BJ (cell line): Measurements from ENCODE around the gene GNG3. TPM values are rescaled to one million over a fixed set of nuclear protein-coding genes. Genes with fewer than 3 reads are reported as not detected.
"Not testable (repeated sequence)": the region's sequence is repeated elsewhere in the genome, so short reads cannot be mapped to it uniquely, and the experiment has no call there.

ENCODE experiments used
- CTCF ChIA-PET: fragments of 350-600 bp; formaldehyde crosslinking; extraction: SDS; loops from one replicate; lab custom pipeline; 2021; ENCODE audit warnings: antibody characterized with exemption, inconsistent platforms; lab: Yijun Ruan, JAX
- POLR2A ChIA-PET: fragments of 300-600 bp; sonication (Branson Sonifier 250); formaldehyde crosslinking; extraction: SDS; loops from one replicate; lab custom pipeline; 2021; ENCODE audit warnings: antibody characterized with exemption; lab: Charles Lee
- DNase-seq: peaks from one replicate; pipeline ENCODE4 v3.0.0-alpha.2; 2011; ENCODE audit warnings: low read depth
- H3K27me3 ChIP-seq: 2 replicates; pipeline ENCODE4 v1.6.0; 2011; ENCODE audit warnings: low read length; ENCODE audit not compliant: control insufficient read depth, insufficient read depth
- H3K36me3 ChIP-seq: 2 replicates; pipeline ENCODE4 v1.5.1; 2011; ENCODE audit warnings: low read length; ENCODE audit not compliant: control insufficient read depth, insufficient read depth
- H3K4me3 ChIP-seq: 2 replicates; pipeline ENCODE4 v1.5.1; 2011; ENCODE audit warnings: low read depth, mild to moderate bottlenecking, control low read depth, low read length
- polyA plus RNA-seq: library from polyadenylated mRNA; depleted of rRNA; stranded (reverse); fragments of >200 nt; gene quantifications from 2 replicates; pipeline ENCODE4 v1.2.3, GENCODE V29; 2011
- TF ChIP-seq, protein P1 (sequence below): IDR thresholded peaks from 2 replicates; pipeline ENCODE4 v1.5.1; 2011; ENCODE audit warnings: low read depth, mild to moderate bottlenecking, control low read depth, inconsistent platforms, low read length, moderate library complexity; ENCODE audit not compliant: insufficient read depth

Gene GNG3
- polyA plus RNA-seq, 1 experiment = not detected

DNA sequence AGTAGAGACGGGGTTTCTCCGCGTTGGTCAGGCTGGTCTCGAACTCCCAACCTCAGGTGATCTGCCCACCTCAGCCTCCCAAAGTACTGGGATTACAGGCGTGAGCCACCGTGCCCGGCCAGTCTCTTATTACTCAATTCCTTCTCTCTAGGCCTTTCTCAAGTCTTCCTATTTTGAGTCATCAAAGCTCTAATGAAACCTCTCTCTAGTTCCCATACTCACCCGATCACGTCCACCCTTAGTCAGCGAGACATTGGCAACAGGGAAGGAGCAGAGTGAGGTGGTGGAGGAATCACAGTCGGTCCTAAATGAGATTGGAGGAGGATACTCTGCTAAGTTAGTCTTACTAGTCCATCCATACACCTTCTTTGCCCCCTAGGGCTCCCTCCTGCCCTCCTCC, 5.2 kb upstream of the GNG3 start:
- ChIA-PET POLR2A (no interaction called here), CTCF (interaction anchor here (1.2 to 1.8 kb wide), 5 partner anchors 8 to 85 kb away, joined by 3 to 6 read pairs (median 4); partner anchors contain the start of genes INTS5 and TMEM179B)
- Histone ChIP-seq H3K4me3 (no peak overlapping the region), H3K36me3 (no peaks in the 10 kb centered on the region; the same call in 1 of the 2 replicates), H3K27me3 (no peaks in the 10 kb centered on the region)
- TF ChIP-seq, protein P1, sequence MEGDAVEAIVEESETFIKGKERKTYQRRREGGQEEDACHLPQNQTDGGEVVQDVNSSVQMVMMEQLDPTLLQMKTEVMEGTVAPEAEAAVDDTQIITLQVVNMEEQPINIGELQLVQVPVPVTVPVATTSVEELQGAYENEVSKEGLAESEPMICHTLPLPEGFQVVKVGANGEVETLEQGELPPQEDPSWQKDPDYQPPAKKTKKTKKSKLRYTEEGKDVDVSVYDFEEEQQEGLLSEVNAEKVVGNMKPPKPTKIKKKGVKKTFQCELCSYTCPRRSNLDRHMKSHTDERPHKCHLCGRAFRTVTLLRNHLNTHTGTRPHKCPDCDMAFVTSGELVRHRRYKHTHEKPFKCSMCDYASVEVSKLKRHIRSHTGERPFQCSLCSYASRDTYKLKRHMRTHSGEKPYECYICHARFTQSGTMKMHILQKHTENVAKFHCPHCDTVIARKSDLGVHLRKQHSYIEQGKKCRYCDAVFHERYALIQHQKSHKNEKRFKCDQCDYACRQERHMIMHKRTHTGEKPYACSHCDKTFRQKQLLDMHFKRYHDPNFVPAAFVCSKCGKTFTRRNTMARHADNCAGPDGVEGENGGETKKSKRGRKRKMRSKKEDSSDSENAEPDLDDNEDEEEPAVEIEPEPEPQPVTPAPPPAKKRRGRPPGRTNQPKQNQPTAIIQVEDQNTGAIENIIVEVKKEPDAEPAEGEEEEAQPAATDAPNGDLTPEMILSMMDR = no peak
- DNase-seq = no peak

- CTCF ChIA-PET = interaction anchor here (0.7 to 1.6 kb wide), 2 partner anchors 10 to 23 kb away, joined by 3 to 6 read pairs; partner anchors contain the start of gene HNRNPUL2
- DNase-seq, H3K4me3 ChIP-seq, H3K36me3 ChIP-seq, H3K27me3 ChIP-seq: not testable (repeated sequence)
- POLR2A ChIA-PET = interaction anchor here (0.7 kb wide), 1 partner anchor 138 kb away, joined by 3 read pairs; no protein-coding TSS in a partner anchor
Observed at GRCh38 chr11:62703921-62704320, 3.6 kb upstream of the GNG3 start.

DNA sequence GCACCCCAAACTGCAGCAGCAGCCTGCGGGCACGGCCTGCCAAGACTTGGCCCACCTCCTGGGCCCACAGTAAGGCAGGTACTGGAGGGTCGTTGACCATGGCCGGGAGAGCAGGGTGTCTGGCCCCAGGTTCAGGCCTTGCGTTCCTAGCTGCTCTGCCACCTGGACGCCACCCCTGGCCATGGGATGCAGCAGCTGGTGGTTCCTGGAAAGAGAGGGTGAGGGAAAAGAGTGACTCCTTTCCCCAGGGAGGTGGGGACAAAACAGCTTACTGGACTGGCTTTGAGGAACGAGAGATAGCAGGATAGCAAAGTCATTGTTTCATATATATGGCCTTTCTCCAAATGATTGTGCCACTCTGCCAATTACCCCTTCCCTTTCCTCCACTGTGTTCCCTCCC, 2.1 kb upstream of the GNG3 start:
- H3K4me3 ChIP-seq = peak overlapping the region; percentile 58
- ChIA-PET POLR2A (interaction anchor here (0.7 kb wide), 1 partner anchor 26 kb away, joined by 5 read pairs; no protein-coding TSS in a partner anchor), CTCF (interaction anchor here (0.5 to 2.4 kb wide), 9 partner anchors 9 to 157 kb away, joined by 3 to 15 read pairs (median 4); partner anchors contain the start of genes C11orf98, CSKMT and LRRN4CL)
- H3K27me3 ChIP-seq = no peaks in the 10 kb centered on the region
- TF ChIP-seq, protein P1 = no peak
- H3K36me3 ChIP-seq = no peaks in the 10 kb centered on the region; the same call in none of the 2 replicates
- no peak for DNase-seq

DNA sequence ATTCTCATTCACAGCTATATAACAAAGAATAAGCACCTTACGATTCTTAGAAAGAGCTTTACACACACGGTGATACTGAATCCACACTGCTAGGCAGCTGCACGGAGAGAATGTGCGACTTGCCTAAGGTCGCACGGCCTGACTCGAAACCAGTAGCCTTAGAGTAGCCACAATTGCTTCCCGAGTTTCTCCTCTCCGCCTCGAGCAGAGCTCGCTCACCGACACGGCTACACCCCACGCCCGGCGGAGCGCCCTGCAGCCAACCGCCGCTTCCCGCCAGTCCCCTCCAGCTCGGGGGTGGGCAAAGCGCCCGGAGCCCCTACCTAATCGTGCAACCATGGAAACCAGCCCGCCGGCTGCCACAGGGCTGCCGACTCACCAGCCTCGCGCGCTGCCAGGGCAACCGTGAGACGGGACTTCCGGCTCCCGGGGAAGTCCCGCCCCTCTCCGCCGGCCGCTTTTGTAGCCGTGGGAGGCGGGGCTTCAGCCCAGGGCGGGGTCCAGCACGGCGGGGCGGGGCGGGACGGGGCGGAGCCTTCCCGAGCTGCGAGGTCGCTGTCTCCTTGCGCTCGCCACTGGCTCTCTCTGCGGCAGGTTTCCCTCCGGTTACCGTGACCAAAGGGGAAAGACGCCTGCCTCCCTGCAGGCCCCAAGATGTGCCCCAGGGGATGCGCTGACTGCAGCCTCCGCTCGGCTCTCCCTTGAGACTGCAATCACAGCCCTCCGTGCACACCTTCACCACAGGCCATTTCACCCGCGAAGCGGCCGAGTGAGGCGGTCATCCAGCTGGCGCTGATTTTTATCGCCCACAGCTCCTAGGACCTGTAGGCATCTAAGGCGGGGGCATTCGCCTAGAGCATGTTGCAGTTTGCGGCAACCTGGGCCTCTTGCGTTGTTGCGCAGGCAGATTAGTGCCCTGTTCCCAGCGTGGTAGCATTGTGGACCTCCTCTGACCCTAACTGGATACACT, 1.3 kb upstream of the GNG3 start:
- ChIA-PET CTCF (interaction anchor here (0.7 to 2.4 kb wide), 11 partner anchors 10 to 156 kb away, joined by 3 to 15 read pairs (median 4); partner anchors contain the start of genes C11orf98, CSKMT, LRRN4CL and TTC9C), POLR2A (interaction anchor here (0.7 to 1.1 kb wide), 2 partner anchors 27 to 41 kb away, joined by 5 read pairs; partner anchors contain the start of genes C11orf98 and CSKMT)
- no peaks in the 10 kb centered on the region for H3K27me3 ChIP-seq
- H3K4me3 ChIP-seq = peak overlapping the region; percentile 58
- peaks cover 2% of the 10 kb centered on the region for H3K36me3 ChIP-seq
- TF ChIP-seq, protein P1 = no peak
- peak; percentile 57 for DNase-seq

DNA sequence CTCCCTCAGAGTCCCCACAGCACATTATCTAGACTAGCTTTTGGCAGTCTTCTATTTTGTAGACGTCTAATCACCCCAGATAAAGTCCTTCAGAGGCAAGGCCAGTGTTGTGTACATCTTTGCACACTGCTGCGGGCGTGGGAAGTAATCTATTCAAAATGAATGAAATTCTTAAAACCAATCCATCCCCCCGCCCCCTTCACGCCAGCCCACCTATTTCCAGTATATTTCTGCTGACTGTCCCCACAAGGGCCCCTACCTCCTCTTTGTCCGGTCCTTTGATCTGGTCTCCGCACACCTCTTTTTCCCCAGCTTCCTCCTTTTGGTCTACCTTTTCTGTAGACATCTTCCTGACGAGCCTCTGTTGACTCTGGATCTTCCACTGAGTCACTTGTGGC, 627 bp upstream of the GNG3 start:
- no peaks in the 10 kb centered on the region for H3K27me3 ChIP-seq
- POLR2A ChIA-PET = interaction anchor here (0.6 to 1.1 kb wide), 2 partner anchors 34 to 42 kb away, joined by 3 to 5 read pairs; partner anchors contain the start of genes C11orf98 and CSKMT
- no peak overlapping the region for H3K4me3 ChIP-seq
- CTCF ChIA-PET = interaction anchor here (1.0 to 2.4 kb wide), 8 partner anchors 12 to 113 kb away, joined by 3 to 15 read pairs (median 4); partner anchors contain the start of genes LRRN4CL, TTC9C, UBXN1 and UQCC3
- H3K36me3 ChIP-seq = peaks cover 4% of the 10 kb centered on the region
- TF ChIP-seq, protein P1 = no peak
- DNase-seq = no peak
